ENCODE data around the gene GDF7. TPM values are rescaled to one million over a fixed set of nuclear protein-coding genes. Genes with fewer than 3 reads are reported as not detected.
A peak's percentile ranks its signal among the peaks of the same experiment; 100 is the strongest.

The GDF7 gene
- total RNA-seq, 4 donors from 2014 or later = 1.9 to 3.1 (median 2.4) TPM

GRCh38 chr2:20667531-20668401, 822 bp downstream of the GDF7 start:
- H3K27ac ChIP-seq = peak overlapping the region; percentile 12
- H3K4me3 ChIP-seq = peak overlapping the region; percentile 53
- 56% methylated on average over 11 of the region's 39 CpGs for WGBS
- H3K36me3 ChIP-seq = no peaks in the 10 kb centered on the region
- peaks cover 92% of the 10 kb centered on the region for H3K27me3 ChIP-seq
- DNase-seq (ENCODE audit: low spot score in 2 of 2) = no peak
- no peaks in the 10 kb centered on the region for H3K9me3 ChIP-seq
- TF ChIP-seq CTCF (IDR thresholded peaks at IDR 0.05) = no peak
- no peak for TF ChIP-seq EP300 (IDR thresholded peaks at IDR 0.05)
- H3K4me1 ChIP-seq = peaks cover 44% of the 10 kb centered on the region

- Histone ChIP-seq H3K4me3 (no peak overlapping the region), H3K27me3 (peaks cover 98% of the 10 kb centered on the region), H3K4me1 (peaks cover 44% of the 10 kb centered on the region), H3K27ac (no peak overlapping the region), H3K9me3 (no peaks in the 10 kb centered on the region), H3K36me3 (no peaks in the 10 kb centered on the region)
- TF ChIP-seq EP300 (IDR thresholded peaks at IDR 0.05) (no peak), POLR2A (IDR thresholded peaks at IDR 0.05) (no peak), CTCF (IDR thresholded peaks at IDR 0.05) (no peak)
- 94% methylated on average over 6 of the region's 6 CpGs for WGBS
- no peak for DNase-seq (ENCODE audit: low spot score in 2 of 2)
These were observed 1.5 kb downstream of the GDF7 start for GRCh38 chr2:20668451-20668850.

GRCh38 chr2:20668871-20669475, 2.0 kb downstream of the GDF7 start:
- Histone ChIP-seq H3K36me3 (no peaks in the 10 kb centered on the region), H3K4me3 (no peak overlapping the region), H3K9me3 (no peaks in the 10 kb centered on the region), H3K27ac (no peak overlapping the region), H3K27me3 (peaks cover 98% of the 10 kb centered on the region), H3K4me1 (peaks cover 44% of the 10 kb centered on the region)
- WGBS = 78% methylated on average over 6 of the region's 8 CpGs
- DNase-seq (ENCODE audit: low spot score in 2 of 2) = no peak
- TF ChIP-seq CTCF (IDR thresholded peaks at IDR 0.05) = no peak
- TF ChIP-seq POLR2A (IDR thresholded peaks at IDR 0.05) = no peak
- no peak for TF ChIP-seq POLR2AphosphoS5 (IDR thresholded peaks at IDR 0.05)
- TF ChIP-seq EP300 (IDR thresholded peaks at IDR 0.05) = no peak

GRCh38 chr2:20669562-20670314, 2.8 kb downstream of the GDF7 start:
- Histone ChIP-seq H3K9me3 (no peaks in the 10 kb centered on the region), H3K4me1 (peaks cover 44% of the 10 kb centered on the region), H3K4me3 (no peak overlapping the region), H3K27me3 (peaks cover 98% of the 10 kb centered on the region), H3K36me3 (no peaks in the 10 kb centered on the region), H3K27ac (no peak overlapping the region)
- no peak for TF ChIP-seq POLR2AphosphoS5 (IDR thresholded peaks at IDR 0.05)
- TF ChIP-seq CTCF (IDR thresholded peaks at IDR 0.05) = no peak
- no peak for TF ChIP-seq POLR2A (IDR thresholded peaks at IDR 0.05)
- no peak for TF ChIP-seq EP300 (IDR thresholded peaks at IDR 0.05)
- no peak for DNase-seq (ENCODE audit: low spot score in 2 of 2)
- 64% methylated on average over 39 of the region's 45 CpGs for WGBS
